Measurements from ENCODE around the gene PRR23E. TPM values are rescaled to one million over a fixed set of nuclear protein-coding genes. Genes with fewer than 3 reads are reported as not detected.

The PRR23E gene
- total and polyA plus RNA-seq, 4 donors, result not detected

GRCh38 chr3:127222163-127222562 is 29.2 kb downstream of the PRR23E start:
- WGBS, 2 donors, result 82 to 83% methylated on average over 4 of the region's 4 CpGs
- intact Hi-C loops (cut with DNase I), result no loop called here
- Histone ChIP-seq H3K27me3 (ENCODE audit: control insufficient read depth in 1 of 2, insufficient read depth in 2 of 2, low read length in 1 of 2) (peaks cover 0 to 2% of the 10 kb centered on the region in 2 donors), H3K4me3 (ENCODE audit: low read length in 2 of 2) (no peak overlapping the region), H3K36me3 (ENCODE audit: control insufficient read depth in 1 of 2, insufficient read depth in 2 of 2, low read length in 1 of 2) (no peaks in the 10 kb centered on the region), H3K4me1 (ENCODE audit: control insufficient read depth in 1 of 2, insufficient read depth in 2 of 2, low read length in 2 of 2) (no peaks in the 10 kb centered on the region), H3K9me3 (ENCODE audit: control insufficient read depth, low read length) (peaks cover 2% of the 10 kb centered on the region), H3K27ac (ENCODE audit: low read depth in 1 of 2, low read length in 2 of 2) (no peak overlapping the region)
- DNase-seq, result no peak
- no peak for ATAC-seq (ENCODE audit: low FRiP score)

- no peaks in the 10 kb centered on the region for H3K4me1 ChIP-seq (ENCODE audit: control insufficient read depth in 1 of 2, insufficient read depth in 2 of 2, low read length in 2 of 2)
- intact Hi-C loops (cut with DNase I), result no loop called here
- WGBS, 2 donors, result 66 to 74% methylated on average over 13 of the region's 13 CpGs
- no peaks in the 10 kb centered on the region for H3K36me3 ChIP-seq (ENCODE audit: control insufficient read depth in 1 of 2, insufficient read depth in 2 of 2, low read length in 1 of 2)
- no peak overlapping the region for H3K4me3 ChIP-seq (ENCODE audit: low read length in 2 of 2)
- H3K9me3 ChIP-seq (ENCODE audit: control insufficient read depth, low read length), result peaks cover 2% of the 10 kb centered on the region
- no peak for ATAC-seq (ENCODE audit: low FRiP score)
- DNase-seq, result no peak
- H3K27ac ChIP-seq (ENCODE audit: low read depth in 1 of 2, low read length in 2 of 2), result no peak overlapping the region
- H3K27me3 ChIP-seq (ENCODE audit: control insufficient read depth in 1 of 2, insufficient read depth in 2 of 2, low read length in 1 of 2), result peaks cover 0 to 2% of the 10 kb centered on the region in 2 donors
These were observed 29.7 kb downstream of the PRR23E start for GRCh38 chr3:127222664-127223063.

GRCh38 chr3:127224118-127224517 is 31.2 kb downstream of the PRR23E start:
- H3K9me3 ChIP-seq (ENCODE audit: control insufficient read depth, low read length), result peaks cover 2% of the 10 kb centered on the region
- no peak for DNase-seq
- H3K4me3 ChIP-seq (ENCODE audit: low read length in 2 of 2), result no peak overlapping the region
- WGBS, 2 donors, result 60 to 69% methylated on average over 8 of the region's 8 CpGs
- intact Hi-C loops (cut with DNase I), result no loop called here
- no peaks in the 10 kb centered on the region for H3K4me1 ChIP-seq (ENCODE audit: control insufficient read depth in 1 of 2, insufficient read depth in 2 of 2, low read length in 2 of 2)
- no peak overlapping the region for H3K27ac ChIP-seq (ENCODE audit: low read depth in 1 of 2, low read length in 2 of 2)
- ATAC-seq (ENCODE audit: low FRiP score), result no peak
- peaks cover 0 to 2% of the 10 kb centered on the region in 2 donors for H3K27me3 ChIP-seq (ENCODE audit: control insufficient read depth in 1 of 2, insufficient read depth in 2 of 2, low read length in 1 of 2)
- no peaks in the 10 kb centered on the region for H3K36me3 ChIP-seq (ENCODE audit: control insufficient read depth in 1 of 2, insufficient read depth in 2 of 2, low read length in 1 of 2)

GRCh38 chr3:127226457-127226856 is 33.5 kb downstream of the PRR23E start:
- Histone ChIP-seq H3K27ac (ENCODE audit: low read depth in 1 of 2, low read length in 2 of 2) (no peak overlapping the region), H3K4me3 (ENCODE audit: low read length in 2 of 2) (no peak overlapping the region), H3K9me3 (ENCODE audit: control insufficient read depth, low read length) (peaks cover 2% of the 10 kb centered on the region), H3K4me1 (ENCODE audit: control insufficient read depth in 1 of 2, insufficient read depth in 2 of 2, low read length in 2 of 2) (no peaks in the 10 kb centered on the region), H3K27me3 (ENCODE audit: control insufficient read depth in 1 of 2, insufficient read depth in 2 of 2, low read length in 1 of 2) (peaks cover 0 to 2% of the 10 kb centered on the region in 2 donors), H3K36me3 (ENCODE audit: control insufficient read depth in 1 of 2, insufficient read depth in 2 of 2, low read length in 1 of 2) (no peaks in the 10 kb centered on the region)
- intact Hi-C loops (cut with DNase I), result no loop called here
- WGBS, 2 donors, result 47 to 63% methylated on average over 3 of the region's 3 CpGs
- ATAC-seq (ENCODE audit: low FRiP score) (no peak), DNase-seq (no peak)

- peaks cover 2% of the 10 kb centered on the region for H3K9me3 ChIP-seq (ENCODE audit: control insufficient read depth, low read length)
- H3K27ac ChIP-seq (ENCODE audit: low read depth in 1 of 2, low read length in 2 of 2), result no peak overlapping the region
- H3K4me1 ChIP-seq (ENCODE audit: control insufficient read depth in 1 of 2, insufficient read depth in 2 of 2, low read length in 2 of 2), result no peaks in the 10 kb centered on the region
- no peaks in the 10 kb centered on the region for H3K36me3 ChIP-seq (ENCODE audit: control insufficient read depth in 1 of 2, insufficient read depth in 2 of 2, low read length in 1 of 2)
- ATAC-seq (ENCODE audit: low FRiP score), result no peak
- 35 to 59% methylated on average over 20 to 22 of the region's 22 CpGs for WGBS, 2 donors
- intact Hi-C loops (cut with DNase I), result no loop called here
- no peak overlapping the region for H3K4me3 ChIP-seq (ENCODE audit: low read length in 2 of 2)
- no peak for DNase-seq
- H3K27me3 ChIP-seq (ENCODE audit: control insufficient read depth in 1 of 2, insufficient read depth in 2 of 2, low read length in 1 of 2), result peaks cover 0 to 2% of the 10 kb centered on the region in 2 donors
These were observed 34.3 kb downstream of the PRR23E start for GRCh38 chr3:127226946-127227842.

DNA sequence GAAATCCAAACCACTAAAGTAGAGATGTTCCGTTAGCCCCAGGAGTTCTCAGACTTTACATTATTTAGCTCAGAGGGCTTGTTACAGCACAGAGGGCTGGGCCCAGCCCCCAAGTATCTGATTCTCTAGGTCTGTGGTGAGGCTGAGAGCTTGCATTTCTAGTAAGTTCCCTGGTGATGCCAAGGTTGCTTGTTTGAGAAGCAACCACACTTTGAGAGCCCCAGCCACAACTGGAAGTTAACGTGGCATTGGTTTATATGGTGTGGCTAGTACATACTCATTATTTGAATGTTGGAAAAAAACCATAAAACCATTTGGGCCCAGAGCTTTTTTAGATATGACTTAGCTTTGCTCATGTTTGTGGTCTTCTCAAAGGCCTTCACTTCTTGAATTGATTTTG is 35.9 kb downstream of the PRR23E start:
- intact Hi-C loops (cut with DNase I), result no loop called here
- H3K4me3 ChIP-seq (ENCODE audit: low read length in 2 of 2), result no peak overlapping the region

DNA sequence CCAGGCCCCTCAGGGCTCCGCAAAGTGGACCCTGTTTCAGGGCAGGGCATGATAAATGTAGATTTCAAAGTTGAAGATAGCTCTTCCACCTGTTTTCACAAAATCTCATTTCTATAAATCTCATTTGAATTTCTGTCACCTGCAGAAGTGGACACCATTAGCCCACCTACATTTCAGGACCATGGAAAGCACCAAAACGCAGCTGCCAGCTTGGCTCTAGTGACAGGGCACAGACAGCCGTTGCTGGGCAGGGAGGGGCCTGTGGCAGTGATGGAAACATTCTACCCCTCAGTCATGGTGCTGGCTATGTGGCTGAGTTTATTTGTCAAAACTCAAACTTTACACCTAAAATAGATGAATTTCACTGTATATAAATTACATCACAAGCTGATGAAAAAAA is 40.4 kb downstream of the PRR23E start:
- intact Hi-C loops (cut with DNase I), result no loop called here
- 28 to 33% methylated on average over 3 of the region's 3 CpGs for WGBS, 2 donors
- no peak overlapping the region for H3K27ac ChIP-seq (ENCODE audit: low read depth in 1 of 2, low read length in 2 of 2)
- no peak overlapping the region for H3K4me3 ChIP-seq (ENCODE audit: low read length in 2 of 2)
- no peaks in the 10 kb centered on the region for H3K9me3 ChIP-seq (ENCODE audit: control insufficient read depth, low read length)
- no peaks in the 10 kb centered on the region for H3K4me1 ChIP-seq (ENCODE audit: control insufficient read depth in 1 of 2, insufficient read depth in 2 of 2, low read length in 2 of 2)
- H3K27me3 ChIP-seq (ENCODE audit: control insufficient read depth in 1 of 2, insufficient read depth in 2 of 2, low read length in 1 of 2), result no peaks in the 10 kb centered on the region
- DNase-seq (no peak), ATAC-seq (ENCODE audit: low FRiP score) (no peak)
- H3K36me3 ChIP-seq (ENCODE audit: control insufficient read depth in 1 of 2, insufficient read depth in 2 of 2, low read length in 1 of 2), result no peaks in the 10 kb centered on the region

More for the DNA sequence above, 35.9 kb downstream of the PRR23E start:
- Histone ChIP-seq H3K4me1 (ENCODE audit: control insufficient read depth in 1 of 2, insufficient read depth in 2 of 2, low read length in 2 of 2) (no peaks in the 10 kb centered on the region), H3K27me3 (ENCODE audit: control insufficient read depth in 1 of 2, insufficient read depth in 2 of 2, low read length in 1 of 2) (peaks cover 0 to 2% of the 10 kb centered on the region in 2 donors), H3K27ac (ENCODE audit: low read depth in 1 of 2, low read length in 2 of 2) (no peak overlapping the region), H3K9me3 (ENCODE audit: control insufficient read depth, low read length) (peaks cover 2% of the 10 kb centered on the region), H3K36me3 (ENCODE audit: control insufficient read depth in 1 of 2, insufficient read depth in 2 of 2, low read length in 1 of 2) (no peaks in the 10 kb centered on the region)
- no peak for DNase-seq
- ATAC-seq (ENCODE audit: low FRiP score), result no peak
- 83 to 84% methylated on average over 2 of the region's 2 CpGs for WGBS, 2 donors

DNA sequence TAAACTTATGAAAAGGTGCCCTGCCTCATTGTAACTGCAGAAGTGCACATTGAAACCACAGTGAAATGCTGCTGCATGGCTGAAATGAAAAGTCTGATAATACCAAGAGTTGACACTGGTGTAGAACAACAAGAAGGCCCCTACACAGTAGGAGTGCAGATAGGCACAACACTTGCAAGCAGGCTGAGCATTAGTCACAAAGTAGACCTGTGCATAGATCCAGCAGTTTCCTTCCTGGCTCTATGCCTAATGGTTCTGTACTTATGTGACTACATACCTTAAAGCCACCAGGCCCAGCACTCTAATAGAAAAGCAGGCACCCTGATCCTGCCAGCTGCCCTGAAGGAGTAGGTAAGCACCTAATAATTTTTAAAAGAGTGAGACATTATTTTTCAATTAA is 41.8 kb downstream of the PRR23E start:
- Histone ChIP-seq H3K4me1 (ENCODE audit: control insufficient read depth in 1 of 2, insufficient read depth in 2 of 2, low read length in 2 of 2) (no peaks in the 10 kb centered on the region), H3K27ac (ENCODE audit: low read depth in 1 of 2, low read length in 2 of 2) (no peak overlapping the region), H3K36me3 (ENCODE audit: control insufficient read depth in 1 of 2, insufficient read depth in 2 of 2, low read length in 1 of 2) (no peaks in the 10 kb centered on the region), H3K9me3 (ENCODE audit: control insufficient read depth, low read length) (no peaks in the 10 kb centered on the region), H3K27me3 (ENCODE audit: control insufficient read depth in 1 of 2, insufficient read depth in 2 of 2, low read length in 1 of 2) (no peaks in the 10 kb centered on the region), H3K4me3 (ENCODE audit: low read length in 2 of 2) (no peak overlapping the region)
- intact Hi-C loops (cut with DNase I), result no loop called here
- DNase-seq, result no peak
- ATAC-seq (ENCODE audit: low FRiP score), result no peak

DNA sequence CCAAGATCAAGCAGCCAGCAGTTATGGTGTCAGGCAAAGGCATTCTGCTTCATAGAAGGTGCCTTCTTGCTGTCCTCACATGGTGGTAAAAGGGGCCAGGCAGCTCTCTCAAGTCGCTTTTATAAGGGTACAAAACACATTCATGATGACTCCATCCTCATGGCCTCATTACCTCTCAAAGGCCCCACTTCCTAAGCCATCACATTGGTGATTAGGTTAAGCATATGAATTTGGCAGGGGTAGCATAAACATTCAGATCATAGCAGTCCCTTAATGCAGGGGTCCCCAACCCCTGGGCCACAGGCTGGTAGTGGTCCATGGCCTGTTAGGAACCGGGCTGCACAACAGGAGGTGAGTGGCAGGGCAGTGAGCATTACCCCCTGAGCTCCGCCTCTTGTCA is 42.8 kb downstream of the PRR23E start:
- Histone ChIP-seq H3K4me1 (ENCODE audit: control insufficient read depth in 1 of 2, insufficient read depth in 2 of 2, low read length in 2 of 2) (no peaks in the 10 kb centered on the region), H3K27ac (ENCODE audit: low read depth in 1 of 2, low read length in 2 of 2) (no peak overlapping the region), H3K27me3 (ENCODE audit: control insufficient read depth in 1 of 2, insufficient read depth in 2 of 2, low read length in 1 of 2) (no peaks in the 10 kb centered on the region), H3K4me3 (ENCODE audit: low read length in 2 of 2) (no peak overlapping the region), H3K36me3 (ENCODE audit: control insufficient read depth in 1 of 2, insufficient read depth in 2 of 2, low read length in 1 of 2) (no peaks in the 10 kb centered on the region), H3K9me3 (ENCODE audit: control insufficient read depth, low read length) (no peaks in the 10 kb centered on the region)
- no peak for ATAC-seq (ENCODE audit: low FRiP score)
- 64 to 74% methylated on average over 3 of the region's 3 CpGs for WGBS, 2 donors
- intact Hi-C loops (cut with DNase I), result no loop called here
- DNase-seq, result no peak

Measured in aorta (tissue), 5 donors.